AG04450 (cell line): ENCODE measurements around the gene AMER1. TPM values are rescaled to one million over a fixed set of nuclear protein-coding genes. Genes with fewer than 3 reads are reported as not detected.

ENCODE experiments used
- CTCF ChIA-PET: fragments of 300-600, 350-600 bp; formaldehyde crosslinking; extraction: SDS; loops from one replicate; lab custom pipeline; 2022; ENCODE audit warnings: antibody characterized with exemption, inconsistent platforms; lab: Charles Lee
- POLR2A ChIA-PET: fragments of 350-600 bp; formaldehyde crosslinking; extraction: SDS; loops from one replicate; lab custom pipeline; 2021; ENCODE audit warnings: antibody characterized with exemption, inconsistent platforms; lab: Yijun Ruan, JAX
- DNase-seq: peaks from one replicate; pipeline ENCODE4 v3.0.0-alpha.2; 2011; ENCODE audit warnings: low read depth, low spot score
- H3K27ac ChIP-seq: one replicate; pipeline ENCODE4 v1.5.1; 2012; ENCODE audit warnings: low read depth, low read length, control low read depth
- H3K27me3 ChIP-seq: one replicate; pipeline ENCODE4 v1.6.0; 2012; ENCODE audit warnings: low read length; ENCODE audit not compliant: control insufficient read depth, insufficient read depth
- H3K4me3 ChIP-seq: 2 replicates; pipeline ENCODE4 v1.5.1; 2011; ENCODE audit warnings: mild to moderate bottlenecking, low read depth, low read length, control low read depth
- H3K9me3 ChIP-seq: 2 replicates; pipeline ENCODE4 v1.5.1; 2012; ENCODE audit warnings: low read length; ENCODE audit not compliant: control insufficient read depth, insufficient read depth
- CTCF ChIP-seq: IDR thresholded peaks from 2 replicates; pipeline ENCODE4 v1.5.1; 2011; ENCODE audit warnings: low read depth, low read length, control low read depth, inconsistent platforms
- polyA plus RNA-seq: library from polyadenylated mRNA; depleted of rRNA; stranded (reverse); fragments of >200 nt; gene quantifications from 2 replicates; pipeline ENCODE4 v1.2.3, GENCODE V29; 2011

The AMER1 gene
- polyA plus RNA-seq, 1 experiment: 0.93 TPM

GRCh38 chrX:64186974-64187761 is 18.3 kb downstream of the AMER1 start:
- Histone ChIP-seq H3K4me3 (no peak overlapping the region), H3K27me3 (no peaks in the 10 kb centered on the region), H3K9me3 (no peaks in the 10 kb centered on the region), H3K27ac (no peak overlapping the region)
- TF ChIP-seq CTCF: no peak
- ChIA-PET POLR2A (no interaction called here), CTCF (no interaction called here)
- DNase-seq: no peak

GRCh38 chrX:64184396-64184795 is 21.1 kb downstream of the AMER1 start:
- no peak for TF ChIP-seq CTCF
- H3K27me3 ChIP-seq: no peaks in the 10 kb centered on the region
- no peak overlapping the region for H3K4me3 ChIP-seq
- no peaks in the 10 kb centered on the region for H3K9me3 ChIP-seq
- ChIA-PET POLR2A (no interaction called here), CTCF (no interaction called here)
- no peak overlapping the region for H3K27ac ChIP-seq
- DNase-seq: no peak

GRCh38 chrX:64182208-64182607 is 23.3 kb downstream of the AMER1 start:
- H3K27me3 ChIP-seq: no peaks in the 10 kb centered on the region
- ChIA-PET POLR2A (no interaction called here), CTCF (no interaction called here)
- no peaks in the 10 kb centered on the region for H3K9me3 ChIP-seq
- no peak overlapping the region for H3K4me3 ChIP-seq
- no peak for TF ChIP-seq CTCF
- no peak for DNase-seq
- H3K27ac ChIP-seq: no peak overlapping the region

- CTCF ChIA-PET: no interaction called here
- POLR2A ChIA-PET: no interaction called here
- DNase-seq: no peak
- no peak for TF ChIP-seq CTCF
- no peak overlapping the region for H3K4me3 ChIP-seq
- no peaks in the 10 kb centered on the region for H3K27me3 ChIP-seq
- H3K9me3 ChIP-seq: no peaks in the 10 kb centered on the region
- H3K27ac ChIP-seq: no peak overlapping the region
Measured at GRCh38 chrX:64176876-64177275, 28.6 kb downstream of the AMER1 start.

GRCh38 chrX:64169988-64170387 is 35.5 kb downstream of the AMER1 start:
- Histone ChIP-seq H3K27me3 (no peaks in the 10 kb centered on the region), H3K4me3 (no peak overlapping the region), H3K27ac (no peak overlapping the region), H3K9me3 (no peaks in the 10 kb centered on the region)
- TF ChIP-seq CTCF: no peak
- DNase-seq: no peak
- CTCF ChIA-PET: no interaction called here
- POLR2A ChIA-PET: no interaction called here
